Lung (tissue), 12 donors: ENCODE results near the gene TESMIN. TPM values are rescaled to one million over a fixed set of nuclear protein-coding genes. Genes with fewer than 3 reads are reported as not detected.
A peak's percentile ranks its signal among the peaks of the same experiment; 100 is the strongest.

ENCODE experiments used
- ATAC-seq: fragments of 200-7000 bp; cut with Tn5 transposase; one replicate; pipeline ENCODE4 v1.9.1; 2020; ENCODE audit warnings: moderate number of reproducible peaks; ENCODE audit not compliant: insufficient read depth, low FRiP score
- DNase-seq, 3 donors: peaks; one replicate each; pipeline ENCODE4 v3.0.0-alpha.2; 2013 to 2017
- H3K27ac ChIP-seq, 2 donors: one replicate each; pipeline ENCODE4 v1.5.1; 2013; ENCODE audit warnings: mild to moderate bottlenecking in 2 of 2, moderate library complexity in 2 of 2, control low read depth in 1 of 2, inconsistent platforms in 1 of 2, low read depth in 1 of 2, low read length in 1 of 2
- H3K27me3 ChIP-seq, 3 donors: one replicate each; pipeline ENCODE4 v1.5.1; 2013; ENCODE audit warnings: low read length in 2 of 3; ENCODE audit not compliant: control insufficient read depth in 3 of 3, insufficient read depth in 3 of 3
- H3K36me3 ChIP-seq, 4 donors: one replicate each; pipeline ENCODE4 v1.5.1; 2013; ENCODE audit warnings: low read length in 4 of 4, mild to moderate bottlenecking in 1 of 4, moderate library complexity in 1 of 4; ENCODE audit not compliant: control insufficient read depth in 4 of 4, insufficient read depth in 4 of 4
- H3K4me1 ChIP-seq, 5 donors: one replicate each; pipeline ENCODE4 v1.5.1; 2013; ENCODE audit warnings: low read length in 5 of 5, mild to moderate bottlenecking in 2 of 5, moderate library complexity in 1 of 5; ENCODE audit not compliant: control insufficient read depth in 5 of 5, insufficient read depth in 5 of 5
- H3K4me3 ChIP-seq: one replicate; pipeline ENCODE4 v1.5.1; 2013; ENCODE audit warnings: mild to moderate bottlenecking, control low read depth, moderate library complexity
- H3K9ac ChIP-seq, 2 donors: one replicate each; pipeline ENCODE4 v1.5.1; 2013; ENCODE audit warnings: low read length in 2 of 2, control low read depth in 1 of 2; ENCODE audit not compliant: insufficient read depth in 1 of 2
- H3K9me3 ChIP-seq, 4 donors: one replicate each; pipeline ENCODE4 v1.5.1; 2013; ENCODE audit warnings: low read length in 3 of 4, mild to moderate bottlenecking in 1 of 4, moderate library complexity in 1 of 4; ENCODE audit not compliant: control insufficient read depth in 4 of 4, insufficient read depth in 3 of 4
- CTCF ChIP-seq: IDR thresholded peaks from 2 replicates; pipeline ENCODE4 v1.5.1; 2012; ENCODE audit warnings: mild to moderate bottlenecking; ENCODE audit errors: control extremely low read depth, extremely low read depth
- WGBS, 2 donors: extraction: QIAGEN DNeasy Blood & Tissue Kit; methylation state at CpG; one replicate each; pipeline ENCODE4 v1.1.7; 2013; 5-methylcytosine and 5-hydroxymethylcytosine counted together
- polyA plus RNA-seq, 2 donors: library from polyadenylated mRNA; stranded (reverse); fragments of 200-250 nt; gene quantifications; one replicate each; pipeline ENCODE4 v1.2.1, GENCODE V29; 2013
- total RNA-seq, 2 donors: library from RNA; depleted of rRNA in 1 of 2; stranded (reverse); fragments of >200 nt in 1 of 2; gene quantifications; one replicate each; pipeline ENCODE4 v1.2.1, GENCODE V29; 2014 to 2021
- donor health status: control.
- donor health status: control.
- donor health status: Bipolar disorder and iron deficiency.
- donor health status: healthy.
- donor health status: DM: yes; HTN: yes; CAD: no.

The TESMIN gene
- total and polyA plus RNA-seq, 4 donors: 0.55 to 6.7 (median 1.8) TPM

GRCh38 chr11:68684385-68685356 is 66.6 kb downstream of the TESMIN start, which contains the start of gene GAL:
TSS of gene GAL (plus strand) at chr11:68684544. CDS start at chr11:68684924, 380 bp downstream.
- H3K27me3 ChIP-seq: peaks cover 0 to 54% (median 28%) of the 10 kb centered on the region in 3 donors

GRCh38 chr11:68683536-68684384 is 67.6 kb downstream of the TESMIN start:
- DNase-seq: no peak
- Histone ChIP-seq H3K9me3 (no peaks in the 10 kb centered on the region), H3K27me3 (peaks cover 0 to 45% (median 28%) of the 10 kb centered on the region in 3 donors), H3K4me1 (peaks cover 0 to 22% (median 0%) of the 10 kb centered on the region in 5 donors), H3K9ac (no peak overlapping the region), H3K4me3 (no peak overlapping the region), H3K27ac (no peak overlapping the region), H3K36me3 (no peaks in the 10 kb centered on the region)
- 37 to 49% methylated on average over 36 to 37 of the region's 37 CpGs for WGBS, 2 donors
- no peak for TF ChIP-seq CTCF
- ATAC-seq: no peak

More at GRCh38 chr11:68684385-68685356, 66.6 kb downstream of the TESMIN start, which contains the start of gene GAL:
- Histone ChIP-seq H3K4me1 (peaks cover 0 to 22% (median 0%) of the 10 kb centered on the region in 5 donors), H3K27ac (no peak within 1 kb of the TSS), H3K4me3 (no peak within 1 kb of the TSS), H3K36me3 (no peaks in the 10 kb centered on the region), H3K9ac (no peak within 1 kb of the TSS), H3K9me3 (no peaks in the 10 kb centered on the region)
- TF ChIP-seq CTCF: no peak
- 5% methylated on average over 96 to 113 of the region's 113 CpGs for WGBS, 2 donors
- no peak for ATAC-seq
- DNase-seq: peak in 1 of 3 donors; percentile 35

GRCh38 chr11:68683121-68683520 is 68.2 kb downstream of the TESMIN start:
- 80 to 82% methylated on average over 7 of the region's 7 CpGs for WGBS, 2 donors
- no peak overlapping the region for H3K4me3 ChIP-seq
- no peak for DNase-seq
- TF ChIP-seq CTCF: no peak
- H3K36me3 ChIP-seq: no peaks in the 10 kb centered on the region
- H3K9ac ChIP-seq: no peak overlapping the region
- peaks cover 0 to 22% (median 0%) of the 10 kb centered on the region in 5 donors for H3K4me1 ChIP-seq
- ATAC-seq: no peak
- no peaks in the 10 kb centered on the region for H3K9me3 ChIP-seq
- peaks cover 0 to 42% (median 28%) of the 10 kb centered on the region in 3 donors for H3K27me3 ChIP-seq
- no peak overlapping the region for H3K27ac ChIP-seq
